Ovary (tissue), 3 donors: ENCODE results near the gene FOLH1.
"Not testable (repeated sequence)": the region's sequence is repeated elsewhere in the genome, so short reads cannot be mapped to it uniquely, and the experiment has no call there.

ENCODE experiments used
- CTCF ChIP-seq, 3 donors: fragments of 450-650 bp in 2 of 3; fragments of 200-600 bp in 1 of 3; IDR thresholded peaks; one replicate each; pipeline versions ENCODE4 v1.5.1 to v1.8.0; 2016 to 2022; ENCODE audit warnings: antibody characterized with exemption in 3 of 3, mild to moderate bottlenecking in 1 of 3
- EP300 ChIP-seq: sonication (generic); formaldehyde crosslinking; IDR thresholded peaks from one replicate; pipeline ENCODE4 v1.6.1; 2017; ENCODE audit warnings: antibody characterized with exemption
- POLR2A ChIP-seq: fragments of 450-650 bp; IDR thresholded peaks from one replicate; pipeline ENCODE4 v1.6.1; 2017; ENCODE audit warnings: antibody characterized with exemption, mild to moderate bottlenecking, moderate library complexity
- donor health status: DM: no; HTN: no; CAD: no.

DNA sequence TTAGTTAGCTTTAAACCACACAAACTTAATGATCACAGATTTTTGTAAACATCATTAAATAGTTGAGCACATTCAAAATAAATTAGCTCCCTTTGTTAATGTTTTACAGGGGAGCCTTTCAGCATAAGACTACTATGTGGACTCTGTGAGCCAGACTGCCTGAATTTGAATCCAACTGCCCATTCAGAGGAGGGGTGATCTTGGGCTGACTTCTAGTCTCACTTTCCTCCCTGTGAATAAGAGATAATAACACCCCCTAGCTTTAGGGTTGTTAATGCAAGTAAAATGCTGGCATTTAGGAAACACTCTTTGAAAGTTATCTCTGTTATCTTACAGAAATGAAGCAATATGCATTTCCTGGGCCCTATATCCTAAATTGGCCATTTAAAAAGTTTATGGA lies 23.6 kb downstream of the FOLH1 start:
- not testable (repeated sequence) for TF ChIP-seq CTCF (IDR thresholded peaks at IDR 0.05); EP300; POLR2A
